ENCODE measurements around the gene COL15A1.

- no peak for TF ChIP-seq POLR2A (IDR thresholded peaks at IDR 0.05)
- TF ChIP-seq, protein P1, sequence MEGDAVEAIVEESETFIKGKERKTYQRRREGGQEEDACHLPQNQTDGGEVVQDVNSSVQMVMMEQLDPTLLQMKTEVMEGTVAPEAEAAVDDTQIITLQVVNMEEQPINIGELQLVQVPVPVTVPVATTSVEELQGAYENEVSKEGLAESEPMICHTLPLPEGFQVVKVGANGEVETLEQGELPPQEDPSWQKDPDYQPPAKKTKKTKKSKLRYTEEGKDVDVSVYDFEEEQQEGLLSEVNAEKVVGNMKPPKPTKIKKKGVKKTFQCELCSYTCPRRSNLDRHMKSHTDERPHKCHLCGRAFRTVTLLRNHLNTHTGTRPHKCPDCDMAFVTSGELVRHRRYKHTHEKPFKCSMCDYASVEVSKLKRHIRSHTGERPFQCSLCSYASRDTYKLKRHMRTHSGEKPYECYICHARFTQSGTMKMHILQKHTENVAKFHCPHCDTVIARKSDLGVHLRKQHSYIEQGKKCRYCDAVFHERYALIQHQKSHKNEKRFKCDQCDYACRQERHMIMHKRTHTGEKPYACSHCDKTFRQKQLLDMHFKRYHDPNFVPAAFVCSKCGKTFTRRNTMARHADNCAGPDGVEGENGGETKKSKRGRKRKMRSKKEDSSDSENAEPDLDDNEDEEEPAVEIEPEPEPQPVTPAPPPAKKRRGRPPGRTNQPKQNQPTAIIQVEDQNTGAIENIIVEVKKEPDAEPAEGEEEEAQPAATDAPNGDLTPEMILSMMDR (IDR thresholded peaks at IDR 0.05), result no peak
- TF ChIP-seq EP300 (IDR thresholded peaks at IDR 0.05), result no peak
Measured at GRCh38 chr9:98954244-98954610, 10.5 kb downstream of the COL15A1 start.

All from tibial nerve (tissue), 4 donors.